Naive thymus-derived CD4-positive, alpha-beta T cell (primary cell): ENCODE measurements around the gene KIAA1210. TPM values are rescaled to one million over a fixed set of nuclear protein-coding genes. Genes with fewer than 3 reads are reported as not detected.

Experiments
- ATAC-seq: fragments of 150-1000 bp; cut with Tn5 transposase; 2 replicates; pipeline ENCODE4 v1.10.0; 2021; ENCODE audit warnings: mild to moderate bottlenecking, moderate library complexity
- CTCF ChIA-PET: fragments of 350-600 bp; sonication (Branson Sonifier 250); formaldehyde crosslinking; loops from one replicate; lab custom pipeline; 2021; ENCODE audit warnings: antibody characterized with exemption; lab: Charles Lee
- POLR2A ChIA-PET: fragments of 350-600 bp; sonication (Branson Sonifier 250); formaldehyde crosslinking; loops from one replicate; lab custom pipeline; 2021; ENCODE audit warnings: antibody characterized with exemption, inconsistent platforms; lab: Charles Lee
- DNase-seq, 9 donors: peaks; one replicate each; pipeline versions ENCODE4 v3.0.0 to v3.0.0-alpha.2; 2020 to 2022; ENCODE audit warnings: mixed read lengths in 1 of 9
- H3K27ac ChIP-seq: one replicate; pipeline ENCODE4 v1.7.0; 2013; ENCODE audit warnings: mild to moderate bottlenecking, low read depth, low read length, moderate library complexity
- H3K27me3 ChIP-seq, 2 donors: one replicate each; pipeline ENCODE4 v1.7.0; 2013; ENCODE audit warnings: low read length in 2 of 2, mild to moderate bottlenecking in 2 of 2, moderate library complexity in 2 of 2; ENCODE audit not compliant: control insufficient read depth in 2 of 2, insufficient read depth in 2 of 2
- H3K36me3 ChIP-seq, 3 experiments: 1 replicate in 2 of 3; 2 replicates in 1 of 3; pipeline ENCODE4 v1.7.0; 2013; ENCODE audit warnings: low read length in 3 of 3, mild to moderate bottlenecking in 3 of 3, moderate library complexity in 1 of 3; ENCODE audit not compliant: insufficient read depth in 3 of 3, control insufficient read depth in 2 of 3
- H3K4me1 ChIP-seq, 2 donors: one replicate each; pipeline ENCODE4 v1.7.0; 2013; ENCODE audit warnings: low read length in 2 of 2, mild to moderate bottlenecking in 2 of 2, moderate library complexity in 1 of 2; ENCODE audit not compliant: control insufficient read depth in 2 of 2, insufficient read depth in 2 of 2
- H3K4me3 ChIP-seq: 2 replicates; pipeline ENCODE4 v1.7.0; 2013; ENCODE audit warnings: mild to moderate bottlenecking, low read length
- H3K9me3 ChIP-seq, 3 experiments: 1 replicate in 2 of 3; 2 replicates in 1 of 3; pipeline ENCODE4 v1.7.0; 2013; ENCODE audit warnings: low read length in 3 of 3; ENCODE audit not compliant: control insufficient read depth in 2 of 3
- H3K27ac Mint-ChIP-seq, 9 donors: one replicate each; pipeline ENCODE4 v1.8.0; 2020 to 2022; ENCODE audit warnings: mixed read lengths in 9 of 9, mild to moderate bottlenecking in 8 of 9, moderate library complexity in 5 of 9, inconsistent platforms in 2 of 9
- H3K27me3 Mint-ChIP-seq, 5 donors: one replicate each; pipeline ENCODE4 v1.8.0; 2021 to 2022; ENCODE audit warnings: mixed read lengths in 5 of 5, mild to moderate bottlenecking in 1 of 5
- H3K36me3 Mint-ChIP-seq, 5 donors: one replicate each; pipeline ENCODE4 v1.8.0; 2020 to 2022; ENCODE audit warnings: mixed read lengths in 5 of 5, mild to moderate bottlenecking in 3 of 5, inconsistent platforms in 1 of 5
- H3K4me1 Mint-ChIP-seq, 7 donors: one replicate each; pipeline ENCODE4 v1.8.0; 2020 to 2022; ENCODE audit warnings: mixed read lengths in 7 of 7, mild to moderate bottlenecking in 3 of 7, inconsistent platforms in 1 of 7
- H3K4me3 Mint-ChIP-seq, 10 donors: one replicate each; pipeline ENCODE4 v1.8.0; 2020 to 2022; ENCODE audit warnings: mild to moderate bottlenecking in 10 of 10, mixed read lengths in 10 of 10, moderate library complexity in 6 of 10, inconsistent platforms in 2 of 10
- H3K9me3 Mint-ChIP-seq, 11 donors: one replicate each; pipeline ENCODE4 v1.8.0; 2020 to 2022; ENCODE audit warnings: mixed read lengths in 11 of 11, mild to moderate bottlenecking in 4 of 11, inconsistent platforms in 1 of 11, moderate library complexity in 1 of 11
- intact Hi-C, 2 donors: fragments of 100-400 bp; cut with micrococcal nuclease; formaldehyde crosslinking; loops; one replicate each; pipeline ENCODE4 v1.15.1; 2023
- polyA plus RNA-seq, 2 donors: library from polyadenylated mRNA; unstranded; fragments of 300-500 nt; fragmentation: Illumina TruSeq; gene quantifications; one replicate each; pipeline ENCODE4 v1.2.3, GENCODE V29; 2021
- total RNA-seq, 6 experiments: library from RNA in 5 of 6; stranded (reverse) in 5 of 6; gene quantifications; 1 replicate in 5 of 6; 2 replicates in 1 of 6; pipeline ENCODE4 v1.2.3 and lab custom pipeline; 2021 to 2026

Gene KIAA1210
- total and polyA plus RNA-seq, 7 experiments from 2014 or later: not detected

DNA sequence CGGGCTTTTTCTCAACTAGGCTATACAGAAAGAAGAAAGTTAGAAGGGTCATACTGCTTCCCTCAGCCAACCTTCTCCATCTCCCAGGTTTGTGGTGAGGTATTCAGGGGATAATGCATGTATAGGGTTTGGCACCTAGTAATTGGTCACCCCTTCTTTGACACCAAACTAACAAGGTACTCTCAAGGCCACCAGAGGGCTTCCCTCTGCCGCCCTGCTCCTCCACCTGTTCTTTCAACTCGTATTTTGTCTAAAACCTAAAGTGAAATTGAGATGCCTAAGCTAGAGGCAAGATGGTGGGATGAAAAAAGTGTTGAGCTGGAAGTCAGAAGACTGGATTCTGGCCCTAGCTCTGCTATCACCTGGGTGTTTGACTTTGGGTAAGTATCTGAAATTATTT is 32.8 kb downstream of the KIAA1210 start:
- Mint-ChIP-seq H3K36me3 (no peaks in the 10 kb centered on the region), H3K27me3 (peaks cover 0 to 11% (median 8%) of the 10 kb centered on the region in 5 donors), H3K4me1 (no peaks in the 10 kb centered on the region), H3K27ac (no peak overlapping the region), H3K4me3 (no peak overlapping the region), H3K9me3 (no peaks in the 10 kb centered on the region)
- Histone ChIP-seq H3K4me1 (no peaks in the 10 kb centered on the region), H3K4me3 (no peak overlapping the region), H3K9me3 (no peaks in the 10 kb centered on the region), H3K27me3 (no peaks in the 10 kb centered on the region), H3K27ac (no peak overlapping the region), H3K36me3 (no peaks in the 10 kb centered on the region)
- ChIA-PET POLR2A (no interaction called here), CTCF (no interaction called here)
- no peak for ATAC-seq
- intact Hi-C loops: no loop called here
- no peak for DNase-seq

DNA sequence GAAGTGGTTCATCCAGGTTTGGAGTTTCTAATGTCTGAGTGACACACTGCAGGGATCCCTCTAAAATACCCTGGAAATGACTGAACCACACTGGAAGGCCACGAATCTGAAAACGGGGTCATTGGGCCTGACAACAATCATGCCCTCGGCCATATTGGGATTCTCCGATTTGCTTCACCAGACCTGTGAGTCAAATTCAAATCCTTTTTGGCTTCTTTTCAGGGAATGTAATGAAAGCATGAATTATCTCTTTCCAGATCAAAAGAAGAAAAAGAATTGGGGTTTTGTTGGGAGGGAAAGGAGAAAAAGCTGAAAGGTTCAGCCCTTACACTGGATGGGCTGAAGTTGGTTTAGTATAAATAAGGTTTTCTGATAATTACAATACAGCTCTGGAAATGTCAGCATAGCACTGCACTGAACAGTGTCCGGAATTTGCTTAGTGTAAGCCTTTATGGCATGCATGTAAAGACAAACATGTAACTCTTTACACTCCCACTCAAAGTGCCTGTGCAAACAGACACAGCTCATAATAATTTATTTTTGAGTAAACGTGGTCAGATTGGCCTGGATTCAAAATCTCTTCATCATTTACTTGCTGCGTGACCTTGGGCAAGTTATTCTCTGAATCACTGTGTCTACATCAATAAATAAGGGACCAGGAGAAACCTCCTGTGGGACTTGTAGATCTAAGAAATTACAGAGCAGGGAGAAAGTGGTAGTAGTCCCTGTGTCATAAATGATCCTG is 33.4 kb downstream of the KIAA1210 start:
- Mint-ChIP-seq H3K4me3 (no peak overlapping the region), H3K4me1 (no peaks in the 10 kb centered on the region), H3K27ac (no peak overlapping the region), H3K9me3 (no peaks in the 10 kb centered on the region), H3K27me3 (peaks cover 0 to 13% (median 8%) of the 10 kb centered on the region in 5 donors), H3K36me3 (no peaks in the 10 kb centered on the region)
- ATAC-seq (no peak), DNase-seq (no peak)
- H3K27me3 ChIP-seq: no peaks in the 10 kb centered on the region
- H3K27ac ChIP-seq: no peak overlapping the region
- no peak overlapping the region for H3K4me3 ChIP-seq
- H3K36me3 ChIP-seq: no peaks in the 10 kb centered on the region
- H3K9me3 ChIP-seq: no peaks in the 10 kb centered on the region
- H3K4me1 ChIP-seq: no peaks in the 10 kb centered on the region
- intact Hi-C loops: no loop called here
- POLR2A ChIA-PET: no interaction called here
- CTCF ChIA-PET: no interaction called here

DNA sequence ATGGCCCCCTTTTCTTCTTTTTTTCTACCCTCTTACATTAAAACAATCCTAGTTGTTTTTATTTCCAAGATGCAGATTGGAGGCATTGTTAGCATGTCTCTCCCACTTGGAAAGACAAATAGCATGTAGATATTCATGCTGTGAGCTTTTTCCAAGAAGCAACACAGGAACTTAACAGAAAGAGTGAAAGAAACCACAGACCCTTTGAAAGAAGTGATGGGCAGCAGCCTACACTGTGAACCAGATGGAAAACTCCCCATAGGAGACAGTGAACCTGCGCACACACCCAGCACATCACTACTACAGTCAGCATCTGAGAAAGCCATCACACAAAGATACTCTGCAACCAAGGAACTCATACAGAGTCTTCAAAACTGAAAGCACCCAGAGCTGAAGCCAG is 37.0 kb downstream of the KIAA1210 start:
- ChIA-PET POLR2A (no interaction called here), CTCF (interaction anchor here (0.6 kb wide), 1 partner anchor 631 kb away, joined by 6 read pairs; no protein-coding TSS in a partner anchor)

DNA sequence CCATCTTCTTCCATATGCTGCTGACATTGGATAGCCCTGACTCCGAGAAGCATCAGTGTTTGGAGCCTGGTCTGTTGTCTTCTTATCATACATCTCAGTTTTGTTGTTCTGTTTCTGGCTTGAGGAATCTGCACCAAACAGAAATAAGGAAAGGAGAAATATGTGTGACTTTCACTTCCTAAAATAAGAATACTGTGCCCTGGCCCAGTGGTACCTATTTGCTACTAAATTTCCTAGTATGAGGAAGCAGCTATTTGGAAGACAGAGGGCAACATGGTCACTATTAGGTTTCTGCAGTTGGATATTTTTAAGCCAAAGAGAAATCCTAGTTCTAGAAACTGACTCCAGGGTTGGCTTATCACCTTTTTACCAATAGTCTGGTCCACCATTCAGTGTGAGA is 38.0 kb downstream of the KIAA1210 start:
- Histone ChIP-seq H3K27me3 (no peaks in the 10 kb centered on the region), H3K4me3 (no peak overlapping the region), H3K4me1 (no peaks in the 10 kb centered on the region), H3K27ac (no peak overlapping the region), H3K36me3 (no peaks in the 10 kb centered on the region), H3K9me3 (no peaks in the 10 kb centered on the region)
- peaks cover 0 to 9% (median 3%) of the 10 kb centered on the region in 5 donors for H3K27me3 Mint-ChIP-seq
- intact Hi-C loops: no loop called here
- no peak overlapping the region for H3K4me3 Mint-ChIP-seq
- no peaks in the 10 kb centered on the region for H3K4me1 Mint-ChIP-seq
- DNase-seq: no peak
- no peak for ATAC-seq
- H3K27ac Mint-ChIP-seq: no peak overlapping the region
- ChIA-PET CTCF (no interaction called here), POLR2A (no interaction called here)
- H3K36me3 Mint-ChIP-seq: no peaks in the 10 kb centered on the region
- H3K9me3 Mint-ChIP-seq: no peaks in the 10 kb centered on the region

More for the DNA sequence above, 37.0 kb downstream of the KIAA1210 start:
- H3K9me3 ChIP-seq: no peaks in the 10 kb centered on the region
- Mint-ChIP-seq H3K9me3 (no peaks in the 10 kb centered on the region), H3K4me3 (no peak overlapping the region), H3K4me1 (no peaks in the 10 kb centered on the region), H3K36me3 (no peaks in the 10 kb centered on the region), H3K27me3 (peaks cover 0 to 9% (median 3%) of the 10 kb centered on the region in 5 donors), H3K27ac (no peak overlapping the region)
- ATAC-seq (no peak), DNase-seq (no peak)
- no peaks in the 10 kb centered on the region for H3K4me1 ChIP-seq
- intact Hi-C loops: no loop called here
- H3K4me3 ChIP-seq: no peak overlapping the region
- no peak overlapping the region for H3K27ac ChIP-seq
- H3K27me3 ChIP-seq: no peaks in the 10 kb centered on the region
- H3K36me3 ChIP-seq: no peaks in the 10 kb centered on the region

DNA sequence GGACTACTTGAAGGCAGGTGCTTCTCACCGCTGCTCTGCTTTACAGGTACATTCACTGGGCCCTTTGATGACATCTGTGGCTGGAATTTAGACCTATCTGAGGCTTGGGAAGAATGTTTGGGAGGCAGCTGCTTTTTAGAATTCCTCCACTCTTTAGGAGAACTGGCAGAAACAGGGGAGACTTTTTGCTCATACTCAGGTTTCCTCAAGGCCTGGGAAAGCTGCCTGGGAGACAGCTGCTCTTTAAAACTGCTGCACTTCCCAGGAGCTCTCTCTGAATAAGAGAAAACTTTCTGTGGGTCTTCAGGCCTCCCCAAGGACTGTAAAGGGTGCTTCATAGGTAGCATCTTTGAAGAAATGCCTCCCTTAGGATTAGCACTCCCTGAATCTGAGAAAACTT is 40.5 kb downstream of the KIAA1210 start:
- Histone ChIP-seq H3K4me1 (no peaks in the 10 kb centered on the region), H3K9me3 (no peaks in the 10 kb centered on the region), H3K36me3 (no peaks in the 10 kb centered on the region), H3K4me3 (no peak overlapping the region), H3K27me3 (no peaks in the 10 kb centered on the region), H3K27ac (no peak overlapping the region)
- POLR2A ChIA-PET: no interaction called here
- Mint-ChIP-seq H3K9me3 (no peaks in the 10 kb centered on the region), H3K4me1 (no peaks in the 10 kb centered on the region), H3K27ac (no peak overlapping the region), H3K36me3 (no peaks in the 10 kb centered on the region), H3K4me3 (no peak overlapping the region), H3K27me3 (peaks cover 0 to 7% (median 3%) of the 10 kb centered on the region in 5 donors)
- DNase-seq (no peak), ATAC-seq (no peak)
- CTCF ChIA-PET: no interaction called here
- intact Hi-C loops: no loop called here

DNA sequence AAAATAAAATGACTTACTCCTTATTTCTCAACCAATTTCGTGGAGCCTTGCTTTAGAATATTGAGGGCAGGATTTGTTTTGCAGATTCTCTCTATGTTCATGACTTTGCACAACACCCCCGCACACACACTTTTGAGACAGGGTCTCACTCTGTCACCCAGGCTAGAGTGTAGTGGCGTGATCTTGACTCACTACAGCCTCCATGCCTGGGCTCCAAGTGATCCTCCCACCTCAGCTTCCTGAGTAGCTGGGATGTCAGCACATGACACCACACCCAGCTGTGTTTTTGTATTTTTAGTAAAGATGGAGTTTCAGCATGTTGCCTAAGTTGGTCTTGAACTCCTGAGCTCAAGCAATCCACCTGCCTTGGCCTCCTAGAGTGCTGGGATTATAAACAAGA is 42.8 kb downstream of the KIAA1210 start:
- no peaks in the 10 kb centered on the region for H3K36me3 Mint-ChIP-seq
- H3K36me3 ChIP-seq: no peaks in the 10 kb centered on the region
- H3K27me3 ChIP-seq: no peaks in the 10 kb centered on the region
- H3K27ac Mint-ChIP-seq: no peak overlapping the region
- ChIA-PET CTCF (no interaction called here), POLR2A (no interaction called here)
- no peak overlapping the region for H3K4me3 Mint-ChIP-seq
- ATAC-seq (no peak), DNase-seq (no peak)
- peaks cover 0 to 3% (median 0%) of the 10 kb centered on the region in 5 donors for H3K27me3 Mint-ChIP-seq
- H3K27ac ChIP-seq: no peak overlapping the region
- no peaks in the 10 kb centered on the region for H3K9me3 ChIP-seq
- intact Hi-C loops: no loop called here
- H3K4me3 ChIP-seq: no peak overlapping the region
- H3K4me1 ChIP-seq: no peaks in the 10 kb centered on the region
- no peaks in the 10 kb centered on the region for H3K9me3 Mint-ChIP-seq
- no peaks in the 10 kb centered on the region for H3K4me1 Mint-ChIP-seq

DNA sequence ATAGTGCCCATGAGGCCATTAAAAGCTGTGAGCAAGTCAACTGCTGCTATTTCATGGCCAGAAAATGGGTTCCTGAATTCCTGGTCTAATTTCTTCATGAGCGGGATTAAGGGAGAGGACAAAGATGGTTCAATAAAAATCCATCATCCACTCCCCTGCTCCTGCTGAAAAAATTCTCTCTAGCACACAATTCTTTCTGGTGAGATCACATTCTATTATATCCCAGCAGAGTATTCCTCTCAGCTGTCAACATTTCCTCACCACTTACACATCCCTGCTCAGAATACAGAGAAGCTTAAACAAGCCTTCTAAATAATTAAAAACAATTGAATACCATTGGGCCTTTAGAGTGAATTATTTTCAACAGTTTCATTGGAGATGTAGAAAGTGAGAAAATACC is 45.3 kb downstream of the KIAA1210 start:
- Histone ChIP-seq H3K36me3 (no peaks in the 10 kb centered on the region), H3K27ac (no peak overlapping the region), H3K4me1 (no peaks in the 10 kb centered on the region), H3K9me3 (no peaks in the 10 kb centered on the region), H3K27me3 (no peaks in the 10 kb centered on the region), H3K4me3 (no peak overlapping the region)
- Mint-ChIP-seq H3K4me1 (no peaks in the 10 kb centered on the region), H3K27me3 (peaks cover 0 to 2% (median 0%) of the 10 kb centered on the region in 5 donors), H3K36me3 (no peaks in the 10 kb centered on the region), H3K9me3 (peaks cover 0 to 1% (median 0%) of the 10 kb centered on the region in 11 donors), H3K4me3 (no peak overlapping the region), H3K27ac (no peak overlapping the region)
- ATAC-seq: no peak
- intact Hi-C loops: no loop called here
- ChIA-PET POLR2A (no interaction called here), CTCF (no interaction called here)
- no peak for DNase-seq
